GM12878 (cell line): Measurements from ENCODE around the gene LASP1NB.

Experiments
- ATAC-seq: fragments of 200-7000 bp; cut with Tn5 transposase; 3 replicates; pipeline ENCODE4 v1.9.1; 2020; ENCODE audit warnings: mild to moderate bottlenecking, moderate library complexity
- BruUV-seq: library from RNA; stranded (reverse); fragments of 400-500 nt; replicated peaks from 2 replicates; lab custom pipeline; 2021; lab: Mats Ljungman, UMichigan
- CTCF ChIA-PET: fragments of 300-600 bp; sonication (Branson Sonifier 250); formaldehyde crosslinking; extraction: SDS; loops from one replicate; lab custom pipeline; 2021; ENCODE audit warnings: inconsistent platforms; lab: Yijun Ruan, JAX
- POLR2A ChIA-PET: fragments of 350-600 bp; formaldehyde crosslinking; extraction: SDS; loops from one replicate; lab custom pipeline; 2021; ENCODE audit warnings: inconsistent platforms; lab: Charles Lee
- RAD21 ChIA-PET: fragments of 300-600 bp; sonication (Branson Sonifier 250); formaldehyde crosslinking; loops from one replicate; lab custom pipeline; 2023; ENCODE audit warnings: antibody characterized with exemption; ENCODE audit not compliant: unreplicated experiment; lab: Charles Lee
- SMC1A ChIA-PET: fragments of 300-600 bp; sonication (Branson Sonifier 250); formaldehyde crosslinking; loops from one replicate; lab custom pipeline; 2023; ENCODE audit not compliant: unreplicated experiment, uncharacterized antibody; lab: Charles Lee
- DNase-seq: peaks from one replicate; pipeline ENCODE4 v3.0.0-alpha.2; 2011; ENCODE audit warnings: low read depth, low spot score
- FAIRE-seq: peaks from 3 replicates; lab custom pipeline; 2011; peaks lifted over from hg19 to GRCh38; lab: Jason Lieb, UNC
- H2AFZ ChIP-seq: 2 replicates; pipeline ENCODE4 v1.6.0; 2011; ENCODE audit warnings: low read depth, low read length, control low read depth; ENCODE audit not compliant: control insufficient read depth
- H3K27ac ChIP-seq: 2 replicates; pipeline ENCODE4 v1.5.1; 2011; ENCODE audit warnings: control low read depth; ENCODE audit not compliant: control insufficient read depth, insufficient read depth
- H3K27me3 ChIP-seq, 2 experiments: replicated peaks in 1 of 2; 2 replicates each; pipeline versions ENCODE4 v1.6.0 to v1.6.1; 2011; ENCODE audit warnings: low read length in 1 of 2; ENCODE audit not compliant: control insufficient read depth in 2 of 2, insufficient read depth in 2 of 2
- H3K36me3 ChIP-seq, 2 experiments: 2 replicates each; pipeline ENCODE4 v1.5.1; 2011; ENCODE audit warnings: low read length in 1 of 2; ENCODE audit not compliant: control insufficient read depth in 2 of 2, insufficient read depth in 2 of 2
- H3K4me1 ChIP-seq: 2 replicates; pipeline ENCODE4 v1.6.1; 2011; ENCODE audit warnings: mild to moderate bottlenecking, low read length, moderate library complexity, mixed read lengths; ENCODE audit not compliant: control insufficient read depth, insufficient read depth
- H3K4me2 ChIP-seq: 2 replicates; pipeline ENCODE4 v1.6.0; 2011; ENCODE audit warnings: control low read depth; ENCODE audit not compliant: control insufficient read depth, insufficient read depth
- H3K4me3 ChIP-seq: fragments of 200-600 bp; sonication (generic); 2 replicates; pipeline ENCODE4 v1.5.1; 2016
- H3K79me2 ChIP-seq: 2 replicates; pipeline ENCODE4 v1.6.0; 2011; ENCODE audit warnings: low read length; ENCODE audit not compliant: control insufficient read depth, insufficient read depth
- H3K9ac ChIP-seq: 2 replicates; pipeline ENCODE4 v1.8.0; 2011; ENCODE audit warnings: low read length, control low read depth, mixed read lengths; ENCODE audit not compliant: control insufficient read depth, insufficient read depth
- H3K9me3 ChIP-seq: replicated peaks from 3 replicates; pipeline ENCODE4 v1.5.1; 2011; ENCODE audit warnings: mild to moderate bottlenecking, low read length; ENCODE audit not compliant: control insufficient read depth, insufficient read depth
- H4K20me1 ChIP-seq: 2 replicates; pipeline ENCODE4 v1.6.0; 2011; ENCODE audit not compliant: control insufficient read depth, insufficient read depth
- CBX5 ChIP-seq: sonication (generic); IDR thresholded peaks from 2 replicates; pipeline ENCODE4 v1.6.1; 2016; ENCODE audit warnings: low read depth, moderate library complexity, mild to moderate bottlenecking, inconsistent platforms
- EGR1 ChIP-seq, 2 experiments: IDR thresholded peaks; 1 replicate in 1 of 2; 2 replicates in 1 of 2; pipeline ENCODE4 v1.6.1; 2011 to 2012; ENCODE audit warnings: low read depth in 2 of 2, low read length in 2 of 2, borderline replicate concordance in 1 of 2, mild to moderate bottlenecking in 1 of 2, moderate library complexity in 1 of 2
- EP300 ChIP-seq, 2 experiments: fragments of 150-350 bp in 1 of 2; IDR thresholded peaks; 2 replicates each; pipeline ENCODE4 v1.6.1; 2011 to 2012; ENCODE audit warnings: low read depth in 2 of 2, low read length in 2 of 2, borderline replicate concordance in 1 of 2, improper control_type of control experiment in 1 of 2, inconsistent platforms in 1 of 2; ENCODE audit not compliant: control insufficient read depth in 1 of 2
- ESRRA ChIP-seq: IDR thresholded peaks from 2 replicates; pipeline ENCODE4 v1.6.1; 2012; ENCODE audit warnings: mild to moderate bottlenecking, low read length, improper control_type of control experiment
- EZH2 ChIP-seq: IDR thresholded peaks from 2 replicates; pipeline ENCODE4 v1.6.1; 2012; ENCODE audit warnings: low read depth, mild to moderate bottlenecking, control low read depth, inconsistent platforms, low read length, borderline replicate concordance; ENCODE audit not compliant: control insufficient read depth
- KLF5 ChIP-seq: fragments of 450-650 bp; IDR thresholded peaks from 2 replicates; pipeline ENCODE4 v1.6.1; 2014; ENCODE audit warnings: mild to moderate bottlenecking; ENCODE audit not compliant: partially characterized antibody
- PML ChIP-seq: IDR thresholded peaks from 2 replicates; pipeline ENCODE4 v1.6.1; 2012; ENCODE audit warnings: low read length, inconsistent platforms
- REST ChIP-seq: IDR thresholded peaks from 2 replicates; pipeline ENCODE4 v1.6.1; 2012; ENCODE audit warnings: mild to moderate bottlenecking, low read depth, low read length
- SIN3A ChIP-seq: IDR thresholded peaks from 2 replicates; pipeline ENCODE4 v1.6.1; 2012; ENCODE audit warnings: low read depth, low read length, improper control_type of control experiment
- SREBF1 ChIP-seq: IDR thresholded peaks from 2 replicates; pipeline ENCODE4 v1.6.1; 2012; ENCODE audit warnings: mild to moderate bottlenecking, low read length
- STAT3 ChIP-seq: IDR thresholded peaks from 2 replicates; pipeline ENCODE4 v1.6.1; 2011; ENCODE audit warnings: low read depth, low read length, improper control_type of control experiment
- SUPT20H ChIP-seq: IDR thresholded peaks from 2 replicates; pipeline ENCODE4 v1.6.1; 2011; ENCODE audit warnings: low read depth, mild to moderate bottlenecking, low read length, moderate library complexity, borderline replicate concordance; ENCODE audit not compliant: control insufficient read depth
- ZBTB33 ChIP-seq: fragments of 450-650 bp; IDR thresholded peaks from 2 replicates; pipeline ENCODE4 v1.6.1; 2017; ENCODE audit warnings: mild to moderate bottlenecking
- ZNF24 ChIP-seq: fragments of 450-650 bp; IDR thresholded peaks from 2 replicates; pipeline ENCODE4 v1.6.1; 2017; ENCODE audit warnings: antibody characterized with exemption, mild to moderate bottlenecking
- WGBS: methylation state at CpG from one replicate; pipeline ENCODE4 v1.1.6; 2016; ENCODE audit warnings: low lambda C conversion rate; ENCODE audit not compliant: insufficient replicate concordance, insufficient coverage; ENCODE audit errors: missing lambda C conversion rate; 5-methylcytosine and 5-hydroxymethylcytosine counted together
- in situ Hi-C: fragments of 300-500 bp; cut with MboI; formaldehyde crosslinking; loops from 9 replicates; pipeline ENCODE4 v1.14.3; 2018; ENCODE audit warnings: mixed read lengths
- intact Hi-C: fragments of 100-400 bp; cut with micrococcal nuclease; formaldehyde crosslinking; loops from one replicate; pipeline ENCODE4 v1.14.2; 2022; ENCODE audit not compliant: unreplicated experiment
- TF ChIP-seq, protein P1 (sequence below): IDR thresholded peaks from 2 replicates; pipeline ENCODE4 v1.6.1; 2011; ENCODE audit warnings: borderline replicate concordance, low read depth, mild to moderate bottlenecking, moderate library complexity, mixed read lengths, low read length; ENCODE audit not compliant: insufficient read depth; ENCODE audit errors: extremely low read length

LASP1NB gene

DNA sequence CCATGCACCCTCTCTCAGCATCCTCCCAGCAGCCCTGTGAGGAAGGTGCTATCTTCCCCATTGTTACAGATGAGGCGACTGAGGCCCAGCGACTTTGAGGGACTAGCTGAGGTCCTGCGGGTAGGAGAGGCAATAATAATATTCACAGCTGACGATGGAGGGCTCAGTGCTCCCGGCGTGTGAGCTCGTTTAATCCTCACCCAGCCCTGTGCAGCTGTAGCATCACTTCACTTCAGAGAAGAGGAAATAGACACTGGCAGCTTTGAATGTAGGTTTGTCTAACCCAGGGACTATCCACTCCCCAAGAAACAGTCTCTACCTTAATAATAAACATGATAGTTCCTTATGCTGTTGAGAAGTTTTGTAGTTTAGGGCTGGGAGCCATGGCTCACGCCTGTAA, 34.0 kb upstream of the LASP1NB start:
- Histone ChIP-seq H3K4me1 (no peaks in the 10 kb centered on the region), H3K27me3 (no peaks in the 10 kb centered on the region), H3K79me2 (peaks cover 4% of the 10 kb centered on the region), H3K9me3 (no peaks in the 10 kb centered on the region; the same call in 2 of the 3 replicates), H3K4me3 (no peak overlapping the region), H3K27ac (no peak overlapping the region), H2AFZ (no peak overlapping the region), H3K4me2 (no peak overlapping the region), H4K20me1 (no peaks in the 10 kb centered on the region; the same call in 1 of the 2 replicates), H3K9ac (no peak overlapping the region)
- WGBS: 66% methylated on average over 8 of the region's 8 CpGs
- CTCF ChIA-PET: no interaction called here
- SMC1A ChIA-PET: interaction anchor here (0.7 to 1.2 kb wide), 2 partner anchors 20 to 251 kb away, joined by 3 read pairs; no protein-coding TSS in a partner anchor
- no peak for DNase-seq
- no peak for ATAC-seq
- BruUV-seq: no TSS peak
- intact Hi-C loops: no loop called here
- RAD21 ChIA-PET: no interaction called here
- POLR2A ChIA-PET: no interaction called here
- TF ChIP-seq EP300 (IDR thresholded peaks at IDR 0.05; ENCODE audit: borderline replicate concordance in 1 of 2, control insufficient read depth in 1 of 2, low read depth in 2 of 2, low read length in 2 of 2): no peak
- no peak for TF ChIP-seq REST
- no peak for TF ChIP-seq ESRRA
- TF ChIP-seq, protein P1, sequence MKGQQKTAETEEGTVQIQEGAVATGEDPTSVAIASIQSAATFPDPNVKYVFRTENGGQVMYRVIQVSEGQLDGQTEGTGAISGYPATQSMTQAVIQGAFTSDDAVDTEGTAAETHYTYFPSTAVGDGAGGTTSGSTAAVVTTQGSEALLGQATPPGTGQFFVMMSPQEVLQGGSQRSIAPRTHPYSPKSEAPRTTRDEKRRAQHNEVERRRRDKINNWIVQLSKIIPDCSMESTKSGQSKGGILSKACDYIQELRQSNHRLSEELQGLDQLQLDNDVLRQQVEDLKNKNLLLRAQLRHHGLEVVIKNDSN: no peak
- no peak for TF ChIP-seq SUPT20H
- no peak for TF ChIP-seq ZBTB33
- no peak for TF ChIP-seq ZNF24
- TF ChIP-seq CBX5: no peak
- no peak for TF ChIP-seq KLF5
- no peak for TF ChIP-seq STAT3
- TF ChIP-seq SIN3A: no peak
- no peak for TF ChIP-seq PML
- TF ChIP-seq SREBF1: no peak
- TF ChIP-seq EGR1 (IDR thresholded peaks at IDR 0.05; ENCODE audit: borderline replicate concordance in 1 of 2, low read depth in 2 of 2, low read length in 2 of 2): no peak
- TF ChIP-seq EZH2: no peak
- TF ChIP-seq, all 136 proteins: peak for 0
- no peak for FAIRE-seq
- in situ Hi-C loops: no loop called here
- peaks cover 29 to 40% of the 10 kb centered on the region in 2 experiments for H3K36me3 ChIP-seq
